Limb (tissue), 2 donors: ENCODE data around the gene MIER3.

Source experiments
- DNase-seq, 2 donors: peaks; one replicate each; pipeline ENCODE4 v3.0.0-alpha.2; 2016; ENCODE audit errors: extremely low spot score in 2 of 2

The MIER3 gene

GRCh38 chr5:56898213-56898612, 53.7 kb downstream of the MIER3 start:
- no peak for DNase-seq

GRCh38 chr5:56896763-56897162, 55.2 kb downstream of the MIER3 start:
- DNase-seq = no peak

- DNase-seq = no peak
Observed at GRCh38 chr5:56893251-56893951, 58.5 kb downstream of the MIER3 start.

- DNase-seq = no peak
Observed at GRCh38 chr5:56881571-56881970, 70.4 kb downstream of the MIER3 start.

GRCh38 chr5:56876327-56876726, 75.6 kb downstream of the MIER3 start:
- no peak for DNase-seq

- DNase-seq = no peak
Observed at GRCh38 chr5:56873056-56873455, 78.9 kb downstream of the MIER3 start.

GRCh38 chr5:56871777-56872176, 80.1 kb downstream of the MIER3 start:
- no peak for DNase-seq
